ENCODE measurements around the gene KBTBD8. TPM values are rescaled to one million over a fixed set of nuclear protein-coding genes. Genes with fewer than 3 reads are reported as not detected.

KBTBD8 gene
- total RNA-seq, 1 experiment from 2014 or later: 0.91 TPM

GRCh38 chr3:66949898-66950297 is 48.2 kb upstream of the KBTBD8 start:
- Histone ChIP-seq H3K4me3 (ENCODE audit: low read length) (no peak overlapping the region), H3K4me1 (ENCODE audit: insufficient read depth, low read length) (no peaks in the 10 kb centered on the region), H3K9me2 (replicated peaks; ENCODE audit: low read length) (no peaks in the 10 kb centered on the region), H3K27me3 (ENCODE audit: low read length) (peaks cover 5% of the 10 kb centered on the region; the same call in 1 of the 2 replicates), H3K79me2 (ENCODE audit: low read length) (no peaks in the 10 kb centered on the region), H3K27ac (ENCODE audit: low read length) (no peak overlapping the region), H3F3A (ENCODE audit: low read length, unreplicated experiment) (no peaks in the 10 kb centered on the region), H3K36me3 (ENCODE audit: low read depth, low read length) (no peaks in the 10 kb centered on the region), H3K9me3 (ENCODE audit: low read length) (no peaks in the 10 kb centered on the region), H4K20me1 (ENCODE audit: low read length) (no peaks in the 10 kb centered on the region), H3K9ac (ENCODE audit: low read length) (no peak overlapping the region), H3K4me2 (ENCODE audit: low read length) (no peak overlapping the region), H2AFZ (ENCODE audit: low read length) (no peak overlapping the region)
- DNase-seq: no peak
- no TSS peak for BruUV-seq (replicated peaks)
- ATAC-seq: no peak
- ChIA-PET CTCF (no interaction called here), POLR2A (ENCODE audit: unreplicated experiment) (no interaction called here)
- TF ChIP-seq EZH2 (IDR thresholded peaks at IDR 0.05; ENCODE audit: low read length, unreplicated experiment): no peak
- TF ChIP-seq CTCF (conservative IDR thresholded peaks at IDR 0.05; ENCODE audit: low read depth, low read length): no peak
- intact Hi-C loops (cut with micrococcal nuclease): no loop called here

GRCh38 chr3:66952357-66952756 is 45.8 kb upstream of the KBTBD8 start:
- CTCF ChIA-PET: no interaction called here
- no peaks in the 10 kb centered on the region for H3K4me1 ChIP-seq (ENCODE audit: insufficient read depth, low read length)
- peaks cover 5% of the 10 kb centered on the region; the same call in 1 of the 2 replicates for H3K27me3 ChIP-seq (ENCODE audit: low read length)

GRCh38 chr3:66953934-66954445 is 44.1 kb upstream of the KBTBD8 start:
- no peak overlapping the region for H3K4me2 ChIP-seq (ENCODE audit: low read length)
- no peaks in the 10 kb centered on the region for H3K36me3 ChIP-seq (ENCODE audit: low read depth, low read length)
- H3K9ac ChIP-seq (ENCODE audit: low read length): no peak overlapping the region
- H3K4me1 ChIP-seq (ENCODE audit: insufficient read depth, low read length): no peaks in the 10 kb centered on the region
- ChIA-PET CTCF (no interaction called here), POLR2A (ENCODE audit: unreplicated experiment) (no interaction called here)
- H4K20me1 ChIP-seq (ENCODE audit: low read length): no peaks in the 10 kb centered on the region
- no peaks in the 10 kb centered on the region; the same call in 1 of the 2 replicates for H3K27me3 ChIP-seq (ENCODE audit: low read length)
- no peaks in the 10 kb centered on the region for H3K9me2 ChIP-seq (replicated peaks; ENCODE audit: low read length)
- BruUV-seq (replicated peaks): no TSS peak
- TF ChIP-seq EZH2 (IDR thresholded peaks at IDR 0.05; ENCODE audit: low read length, unreplicated experiment): no peak
- TF ChIP-seq EZH2phosphoT487 (IDR thresholded peaks at IDR 0.05; ENCODE audit: borderline replicate concordance, low read length): no peak
- no peak for TF ChIP-seq CTCF (conservative IDR thresholded peaks at IDR 0.05; ENCODE audit: low read depth, low read length)
- no peak overlapping the region for H2AFZ ChIP-seq (ENCODE audit: low read length)
- ATAC-seq (no peak), DNase-seq (no peak)
- H3K79me2 ChIP-seq (ENCODE audit: low read length): no peaks in the 10 kb centered on the region
- intact Hi-C loops (cut with micrococcal nuclease): no loop called here
- H3K4me3 ChIP-seq (ENCODE audit: low read length): no peak overlapping the region
- H3K9me3 ChIP-seq (ENCODE audit: low read length): no peaks in the 10 kb centered on the region
- H3K27ac ChIP-seq (ENCODE audit: low read length): no peak overlapping the region
- H3F3A ChIP-seq (ENCODE audit: low read length, unreplicated experiment): no peaks in the 10 kb centered on the region

More at GRCh38 chr3:66952357-66952756, 45.8 kb upstream of the KBTBD8 start:
- intact Hi-C loops (cut with micrococcal nuclease): no loop called here
- Histone ChIP-seq H3K9me3 (ENCODE audit: low read length) (no peaks in the 10 kb centered on the region), H3K4me3 (ENCODE audit: low read length) (no peak overlapping the region), H3K4me2 (ENCODE audit: low read length) (no peak overlapping the region), H4K20me1 (ENCODE audit: low read length) (no peaks in the 10 kb centered on the region), H3K79me2 (ENCODE audit: low read length) (no peaks in the 10 kb centered on the region), H3K27ac (ENCODE audit: low read length) (no peak overlapping the region), H3F3A (ENCODE audit: low read length, unreplicated experiment) (no peaks in the 10 kb centered on the region), H3K9ac (ENCODE audit: low read length) (no peak overlapping the region), H3K36me3 (ENCODE audit: low read depth, low read length) (no peaks in the 10 kb centered on the region), H3K9me2 (replicated peaks; ENCODE audit: low read length) (no peaks in the 10 kb centered on the region), H2AFZ (ENCODE audit: low read length) (no peak overlapping the region)
- BruUV-seq (replicated peaks): no TSS peak
- ATAC-seq (no peak), DNase-seq (no peak)
- TF ChIP-seq EZH2phosphoT487 (IDR thresholded peaks at IDR 0.05; ENCODE audit: borderline replicate concordance, low read length) (no peak), EZH2 (IDR thresholded peaks at IDR 0.05; ENCODE audit: low read length, unreplicated experiment) (no peak), CTCF (conservative IDR thresholded peaks at IDR 0.05; ENCODE audit: low read depth, low read length) (no peak)
- POLR2A ChIA-PET (ENCODE audit: unreplicated experiment): no interaction called here
